ENCODE measurements around the gene GOPC. TPM values are rescaled to one million over a fixed set of nuclear protein-coding genes. Genes with fewer than 3 reads are reported as not detected.

Gene GOPC
- total RNA-seq, 2 donors from 2014 or later: 20.8 to 24.7 TPM

- H3K36me3 ChIP-seq: no peaks in the 10 kb centered on the region
- peaks cover 0 to 26% of the 10 kb centered on the region in 2 donors for H3K9me3 ChIP-seq
- no peak overlapping the region for H3K4me3 ChIP-seq
- DNase-seq (ENCODE audit: low spot score): no peak
- no peak overlapping the region for H3K27ac ChIP-seq
- no peak for TF ChIP-seq CTCF (IDR thresholded peaks at IDR 0.05)
- no peaks in the 10 kb centered on the region for H3K27me3 ChIP-seq
- H3K4me1 ChIP-seq: no peaks in the 10 kb centered on the region
These were observed 22.7 kb upstream of the GOPC start for GRCh38 chr6:117624869-117625481.

DNA sequence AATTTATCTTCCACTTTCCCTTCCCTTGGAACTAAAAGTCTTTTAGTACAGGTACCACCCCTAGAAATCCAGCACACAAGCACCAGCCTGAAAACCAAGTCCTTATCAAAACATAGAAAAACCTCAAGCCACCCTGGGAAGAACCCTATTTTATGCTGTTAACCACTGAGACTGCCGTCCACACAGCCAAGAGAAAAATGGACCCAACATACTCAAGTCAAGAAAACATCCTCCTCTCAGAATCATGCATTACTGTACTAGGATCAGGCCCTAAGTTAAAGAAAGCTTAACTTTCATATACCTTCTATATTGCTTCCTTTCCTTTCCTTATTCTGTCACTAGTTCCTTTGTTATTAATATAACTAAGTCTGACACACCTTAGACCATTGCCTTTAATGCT, 16.9 kb upstream of the GOPC start:
- DNase-seq (ENCODE audit: low spot score): no peak
- Histone ChIP-seq H3K4me3 (no peak overlapping the region), H3K36me3 (no peaks in the 10 kb centered on the region), H3K27me3 (no peaks in the 10 kb centered on the region), H3K27ac (no peak overlapping the region), H3K9me3 (no peaks in the 10 kb centered on the region), H3K4me1 (no peaks in the 10 kb centered on the region)
- no peak for TF ChIP-seq CTCF (IDR thresholded peaks at IDR 0.05)

GRCh38 chr6:117617210-117618035, 15.1 kb upstream of the GOPC start:
- Histone ChIP-seq H3K27me3 (no peaks in the 10 kb centered on the region), H3K9me3 (no peaks in the 10 kb centered on the region), H3K4me3 (no peak overlapping the region), H3K27ac (no peak overlapping the region), H3K4me1 (no peaks in the 10 kb centered on the region), H3K36me3 (no peaks in the 10 kb centered on the region)
- no peak for TF ChIP-seq CTCF (IDR thresholded peaks at IDR 0.05)
- DNase-seq (ENCODE audit: low spot score): no peak

DNA sequence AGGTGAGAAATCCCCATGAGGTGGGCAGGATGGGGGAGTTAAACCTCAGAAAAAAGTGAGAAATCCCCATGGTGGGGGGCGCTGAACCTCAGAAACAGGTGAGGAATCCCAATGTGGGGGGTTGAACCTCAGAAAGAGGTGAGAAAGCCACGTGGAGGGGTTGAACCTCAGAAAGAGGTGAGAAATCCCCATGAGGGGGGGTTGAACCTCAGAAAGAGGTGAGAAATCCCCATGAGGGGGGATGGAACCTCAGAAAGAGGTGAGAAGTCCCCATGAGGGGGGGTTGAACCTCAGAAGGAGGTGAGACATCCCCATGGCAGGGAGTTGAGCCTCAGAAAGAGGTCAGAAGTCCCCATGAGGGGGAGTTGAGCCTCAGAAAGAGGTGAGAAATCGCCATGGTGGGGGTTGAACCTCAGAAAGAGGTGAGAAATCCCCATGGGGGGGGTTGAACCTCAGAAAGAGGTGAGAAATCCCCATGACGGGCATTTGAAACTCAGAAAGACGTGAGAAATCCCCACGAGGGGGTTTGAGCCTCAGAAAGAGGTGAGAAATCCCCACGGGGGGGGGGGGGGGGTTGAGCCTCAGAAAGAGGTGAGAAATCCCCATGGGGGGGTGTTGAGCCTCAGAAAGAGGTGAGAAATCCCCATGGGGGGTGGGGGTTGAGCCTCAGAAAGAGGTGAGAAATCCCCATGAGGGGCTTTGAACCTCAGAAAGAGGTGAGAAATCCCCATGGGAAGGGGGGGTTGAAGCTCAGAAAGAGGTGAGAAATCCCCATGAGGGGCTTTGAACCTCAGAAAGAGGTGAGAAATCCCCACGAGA, 14.3 kb upstream of the GOPC start:
- DNase-seq (ENCODE audit: low spot score): no peak
- Histone ChIP-seq H3K4me3 (no peak overlapping the region), H3K27ac (no peak overlapping the region), H3K4me1 (no peaks in the 10 kb centered on the region), H3K9me3 (no peaks in the 10 kb centered on the region), H3K36me3 (no peaks in the 10 kb centered on the region), H3K27me3 (no peaks in the 10 kb centered on the region)
- TF ChIP-seq CTCF (IDR thresholded peaks at IDR 0.05): no peak

DNA sequence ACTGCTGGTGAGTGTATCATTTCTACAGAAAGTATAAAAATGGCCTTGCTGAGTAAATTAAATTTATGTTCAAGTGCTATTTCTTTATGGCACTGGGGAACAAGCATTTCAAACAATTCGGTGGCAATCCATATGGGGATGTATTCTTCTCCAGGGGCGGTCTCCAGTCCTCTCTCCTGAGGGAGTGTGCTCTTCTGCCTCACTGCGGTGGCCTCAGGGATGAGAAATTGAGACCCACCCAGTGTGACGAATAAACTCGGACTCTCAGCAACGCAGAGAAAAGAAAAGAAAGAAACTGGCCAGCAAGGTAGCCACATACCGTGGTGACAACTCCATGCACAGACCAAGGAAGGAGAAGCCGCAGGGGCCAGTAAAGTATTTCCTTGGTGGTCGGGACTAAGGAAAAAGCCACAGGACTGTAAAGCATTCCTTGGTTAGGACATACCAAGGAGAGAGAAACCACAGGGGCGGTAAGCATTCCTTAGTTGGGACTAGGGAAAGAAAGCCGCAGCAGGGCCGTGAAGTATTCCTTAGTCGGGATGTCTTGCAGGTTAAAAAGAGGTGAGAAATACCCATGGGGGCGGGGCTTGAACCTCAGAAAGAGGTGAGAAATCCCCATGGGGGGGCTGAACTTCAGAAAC, 13.6 kb upstream of the GOPC start:
- H3K4me3 ChIP-seq: no peak overlapping the region
- no peak overlapping the region for H3K27ac ChIP-seq
- no peak for TF ChIP-seq CTCF (IDR thresholded peaks at IDR 0.05)
- DNase-seq (ENCODE audit: low spot score): no peak
- H3K36me3 ChIP-seq: no peaks in the 10 kb centered on the region
- H3K9me3 ChIP-seq: no peaks in the 10 kb centered on the region
- no peaks in the 10 kb centered on the region for H3K27me3 ChIP-seq
- H3K4me1 ChIP-seq: no peaks in the 10 kb centered on the region

All from right atrium auricular region (tissue), 2 donors.